ENCODE data around the gene GLP1R.

GRCh38 chr6:39084506-39084905, 35.9 kb downstream of the GLP1R start:
- no peak for TF ChIP-seq GATA3 (IDR thresholded peaks at IDR 0.05; ENCODE audit: low read depth, low read length)
- no peak for TF ChIP-seq GATA2 (IDR thresholded peaks at IDR 0.05; ENCODE audit: low read depth, low read length)

Measured in SH-SY5Y (cell line).